ENCODE data around the gene C8G. TPM values are rescaled to one million over a fixed set of nuclear protein-coding genes. Genes with fewer than 3 reads are reported as not detected.

C8G gene
- total RNA-seq, 1 donor from 2014 or later = 0.79 TPM

GRCh38 chr9:136947955-136948510 lies 3.0 kb downstream of the C8G start:
- H3K4me3 ChIP-seq (ENCODE audit: low read depth, low read length) = no peak overlapping the region
- TF ChIP-seq, protein P1, sequence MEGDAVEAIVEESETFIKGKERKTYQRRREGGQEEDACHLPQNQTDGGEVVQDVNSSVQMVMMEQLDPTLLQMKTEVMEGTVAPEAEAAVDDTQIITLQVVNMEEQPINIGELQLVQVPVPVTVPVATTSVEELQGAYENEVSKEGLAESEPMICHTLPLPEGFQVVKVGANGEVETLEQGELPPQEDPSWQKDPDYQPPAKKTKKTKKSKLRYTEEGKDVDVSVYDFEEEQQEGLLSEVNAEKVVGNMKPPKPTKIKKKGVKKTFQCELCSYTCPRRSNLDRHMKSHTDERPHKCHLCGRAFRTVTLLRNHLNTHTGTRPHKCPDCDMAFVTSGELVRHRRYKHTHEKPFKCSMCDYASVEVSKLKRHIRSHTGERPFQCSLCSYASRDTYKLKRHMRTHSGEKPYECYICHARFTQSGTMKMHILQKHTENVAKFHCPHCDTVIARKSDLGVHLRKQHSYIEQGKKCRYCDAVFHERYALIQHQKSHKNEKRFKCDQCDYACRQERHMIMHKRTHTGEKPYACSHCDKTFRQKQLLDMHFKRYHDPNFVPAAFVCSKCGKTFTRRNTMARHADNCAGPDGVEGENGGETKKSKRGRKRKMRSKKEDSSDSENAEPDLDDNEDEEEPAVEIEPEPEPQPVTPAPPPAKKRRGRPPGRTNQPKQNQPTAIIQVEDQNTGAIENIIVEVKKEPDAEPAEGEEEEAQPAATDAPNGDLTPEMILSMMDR (IDR thresholded peaks at IDR 0.05; ENCODE audit: insufficient read depth, low read length, severe bottlenecking) = peak; percentile 49
- DNase-seq (ENCODE audit: low read depth) (peak; percentile 29), FAIRE-seq (no peak)
- no peaks in the 10 kb centered on the region for H3K36me3 ChIP-seq (ENCODE audit: control insufficient read depth, insufficient read depth, low read length)
- H3K27me3 ChIP-seq (ENCODE audit: control insufficient read depth, insufficient read depth, low read length) = no peaks in the 10 kb centered on the region

DNA sequence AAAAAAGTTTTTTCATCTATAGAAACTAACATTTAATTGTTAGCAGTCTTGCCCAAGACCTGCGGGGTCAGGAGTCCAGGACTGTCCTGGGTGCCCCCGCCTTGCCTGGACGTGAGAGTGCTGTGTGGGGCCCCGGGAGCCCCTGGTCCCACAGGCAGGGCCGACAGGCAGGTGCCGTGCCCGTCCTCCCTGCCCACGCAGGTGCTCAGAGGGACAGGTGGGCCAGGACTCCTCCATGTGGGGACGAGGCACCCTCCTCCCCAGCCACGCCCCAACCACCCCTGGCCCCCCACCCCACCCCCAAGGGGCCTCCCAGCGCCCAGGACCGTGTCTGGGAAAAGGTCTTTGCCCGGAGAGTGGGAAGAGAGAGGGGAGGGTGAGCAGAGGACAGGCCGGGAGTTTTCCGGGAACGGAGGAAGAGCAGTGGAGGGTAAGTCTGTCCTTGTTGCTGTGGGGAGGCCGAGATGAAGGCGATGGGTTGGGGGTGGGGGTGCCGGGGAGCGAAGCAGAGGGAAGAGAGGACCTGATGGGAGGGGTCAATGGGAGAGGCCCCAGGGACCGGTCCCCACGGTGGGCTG lies 4.3 kb downstream of the C8G start:
- H3K27me3 ChIP-seq (ENCODE audit: control insufficient read depth, insufficient read depth, low read length) = no peaks in the 10 kb centered on the region
- H3K4me3 ChIP-seq (ENCODE audit: low read depth, low read length) = peak overlapping the region; percentile 76
- DNase-seq (ENCODE audit: low read depth) (no peak), FAIRE-seq (no peak)
- TF ChIP-seq, protein P1 (IDR thresholded peaks at IDR 0.05; ENCODE audit: insufficient read depth, low read length, severe bottlenecking) = no peak
- no peaks in the 10 kb centered on the region for H3K36me3 ChIP-seq (ENCODE audit: control insufficient read depth, insufficient read depth, low read length)

GRCh38 chr9:136949817-136950655 lies 5.0 kb downstream of the C8G start:
- DNase-seq (ENCODE audit: low read depth) = peak; percentile 80
- H3K4me3 ChIP-seq (ENCODE audit: low read depth, low read length) = peak overlapping the region; percentile 76
- no peaks in the 10 kb centered on the region for H3K36me3 ChIP-seq (ENCODE audit: control insufficient read depth, insufficient read depth, low read length)
- TF ChIP-seq, protein P1 (IDR thresholded peaks at IDR 0.05; ENCODE audit: insufficient read depth, low read length, severe bottlenecking) = peak; percentile 21
- no peak for FAIRE-seq
- H3K27me3 ChIP-seq (ENCODE audit: control insufficient read depth, insufficient read depth, low read length) = no peaks in the 10 kb centered on the region

DNA sequence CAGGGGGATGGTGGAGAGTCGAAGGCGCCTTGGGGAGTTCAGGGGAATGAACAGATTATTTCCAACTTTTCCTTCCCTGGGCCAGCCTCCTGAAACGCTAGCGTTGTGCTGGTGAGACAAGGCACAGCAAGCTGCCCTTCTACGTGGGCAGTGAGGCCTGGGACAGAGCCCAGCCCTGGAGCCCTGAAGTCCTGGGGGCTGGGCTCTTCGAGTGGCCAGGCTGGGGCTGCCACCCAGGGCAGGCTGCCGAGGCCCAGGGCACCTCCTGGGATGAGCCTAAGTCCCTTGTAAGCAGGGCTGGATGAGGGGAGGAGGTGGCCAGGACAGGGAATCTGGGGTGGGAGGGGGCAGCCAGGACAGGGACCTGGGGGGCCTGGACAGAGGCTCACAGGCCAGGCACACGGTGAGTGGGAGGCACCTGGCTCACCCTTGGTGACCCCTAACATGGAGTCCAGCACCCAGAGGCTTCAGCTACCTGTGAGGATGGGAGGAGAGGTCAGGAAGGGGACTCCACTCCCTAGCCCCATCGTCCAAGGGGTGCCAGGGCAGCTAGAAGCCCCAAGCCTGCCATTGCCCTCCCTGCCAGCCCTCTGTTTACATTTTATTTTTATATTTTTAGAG lies 5.7 kb downstream of the C8G start:
- FAIRE-seq = no peak
- Histone ChIP-seq H3K4me3 (ENCODE audit: low read depth, low read length) (peak overlapping the region; percentile 76), H3K27me3 (ENCODE audit: control insufficient read depth, insufficient read depth, low read length) (no peaks in the 10 kb centered on the region), H3K36me3 (ENCODE audit: control insufficient read depth, insufficient read depth, low read length) (no peaks in the 10 kb centered on the region)
- TF ChIP-seq, protein P1 (IDR thresholded peaks at IDR 0.05; ENCODE audit: insufficient read depth, low read length, severe bottlenecking) = no peak
- DNase-seq (ENCODE audit: low read depth) = no peak

GRCh38 chr9:136951541-136952320 lies 6.7 kb downstream of the C8G start, which contains the start of gene LCN12:
Gene LCN12, plus strand, starts transcription at chr9:136952273. Its CDS starts 55 bp downstream, at chr9:136952328.
- Histone ChIP-seq H3K4me3 (ENCODE audit: low read depth, low read length) (no peak within 1 kb of the TSS), H3K27me3 (ENCODE audit: control insufficient read depth, insufficient read depth, low read length) (no peaks in the 10 kb centered on the region), H3K36me3 (ENCODE audit: control insufficient read depth, insufficient read depth, low read length) (no peaks in the 10 kb centered on the region)
- FAIRE-seq (no peak), DNase-seq (ENCODE audit: low read depth) (no peak)
- TF ChIP-seq, protein P1 (IDR thresholded peaks at IDR 0.05; ENCODE audit: insufficient read depth, low read length, severe bottlenecking) = no peak
